ENCODE measurements around the gene KRT72.

The KRT72 gene

GRCh38 chr12:52600941-52601481 lies at the start of gene KRT72:
Gene KRT72, minus strand, starts transcription at chr12:52601463. Its CDS starts 11 bp downstream, at chr12:52601452.
- no peak for TF ChIP-seq ZFX (IDR thresholded peaks at IDR 0.05)
- no peak for TF ChIP-seq CTCF (conservative IDR thresholded peaks at IDR 0.05)
- H3K27ac ChIP-seq: no peak within 1 kb of the TSS

DNA sequence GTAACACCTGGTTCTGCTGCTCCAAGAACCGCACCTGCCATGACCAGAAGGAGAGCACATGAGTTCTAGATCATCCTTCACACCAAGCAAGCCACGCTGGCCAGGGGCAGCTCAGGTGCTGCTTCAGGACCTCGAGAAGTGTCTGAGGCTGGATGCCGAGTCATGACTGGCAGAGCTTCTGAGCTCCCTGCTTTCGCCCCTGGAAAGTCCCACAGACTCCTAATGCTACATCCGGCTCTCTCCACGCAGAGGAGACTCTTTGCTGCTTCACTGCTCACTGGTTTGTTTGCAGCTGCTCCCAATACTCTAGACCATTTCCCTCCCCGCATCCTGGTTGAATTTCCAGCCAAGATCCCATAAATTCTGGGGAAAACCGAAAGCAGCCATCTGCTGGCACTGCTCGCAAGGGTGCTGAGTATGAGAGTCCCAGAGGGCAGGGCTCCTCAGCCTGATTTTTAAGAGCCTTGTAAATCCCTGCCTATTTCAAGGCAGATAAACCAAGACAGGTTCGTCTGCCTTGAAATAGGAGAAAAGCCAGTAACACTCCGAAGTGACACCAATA lies 49.3 kb upstream of the KRT72 start:
- peak overlapping the region; percentile 77 for H3K27ac ChIP-seq
- TF ChIP-seq ZFX (IDR thresholded peaks at IDR 0.05) (no peak), CTCF (conservative IDR thresholded peaks at IDR 0.05) (no peak)

DNA sequence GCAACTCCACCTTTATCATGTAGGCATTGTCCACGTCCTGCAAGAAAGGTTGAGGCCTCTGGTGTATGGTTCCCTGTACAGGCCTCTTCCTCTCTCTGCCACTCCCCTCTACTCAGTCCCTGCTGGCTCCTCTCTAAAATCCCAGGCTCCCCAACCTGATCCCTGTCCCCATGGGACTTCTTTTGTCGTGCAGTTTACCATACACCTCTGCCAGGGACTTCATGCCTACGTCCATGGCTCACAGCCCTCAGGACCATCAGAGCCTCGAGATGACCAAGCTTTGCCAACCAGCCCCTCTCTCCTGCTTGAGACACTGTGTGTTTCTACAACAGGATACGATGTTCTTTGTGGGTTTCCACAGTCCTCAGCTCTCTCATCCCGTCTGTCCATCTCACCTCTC lies 47.8 kb upstream of the KRT72 start:
- TF ChIP-seq CTCF (conservative IDR thresholded peaks at IDR 0.05) (no peak), ZFX (IDR thresholded peaks at IDR 0.05) (no peak)
- H3K27ac ChIP-seq: no peak overlapping the region

GRCh38 chr12:52648012-52648550 lies 46.8 kb upstream of the KRT72 start:
- no peak overlapping the region for H3K27ac ChIP-seq
- TF ChIP-seq ZFX (IDR thresholded peaks at IDR 0.05): no peak
- no peak for TF ChIP-seq CTCF (conservative IDR thresholded peaks at IDR 0.05)

DNA sequence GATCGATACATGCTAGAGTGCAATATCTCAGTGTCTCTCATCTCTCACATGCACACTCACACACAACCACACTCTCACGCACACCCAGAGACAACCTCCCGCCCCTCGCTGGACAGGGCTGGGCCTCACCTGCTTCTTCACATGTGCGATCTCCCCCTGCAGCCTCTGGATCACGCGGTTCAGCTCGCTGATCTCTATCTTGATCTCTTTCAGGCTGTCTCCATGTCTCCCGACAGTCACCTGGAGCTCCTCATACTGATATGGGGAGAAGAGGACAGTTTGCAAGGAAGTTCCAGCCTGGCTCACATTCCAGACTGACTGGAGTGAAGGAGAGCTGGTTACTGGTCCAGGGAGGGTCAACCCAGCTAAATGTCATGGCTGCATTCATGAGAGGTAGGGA lies 46.3 kb upstream of the KRT72 start:
- TF ChIP-seq CTCF (conservative IDR thresholded peaks at IDR 0.05) (no peak), ZFX (IDR thresholded peaks at IDR 0.05) (no peak)
- no peak overlapping the region for H3K27ac ChIP-seq

DNA sequence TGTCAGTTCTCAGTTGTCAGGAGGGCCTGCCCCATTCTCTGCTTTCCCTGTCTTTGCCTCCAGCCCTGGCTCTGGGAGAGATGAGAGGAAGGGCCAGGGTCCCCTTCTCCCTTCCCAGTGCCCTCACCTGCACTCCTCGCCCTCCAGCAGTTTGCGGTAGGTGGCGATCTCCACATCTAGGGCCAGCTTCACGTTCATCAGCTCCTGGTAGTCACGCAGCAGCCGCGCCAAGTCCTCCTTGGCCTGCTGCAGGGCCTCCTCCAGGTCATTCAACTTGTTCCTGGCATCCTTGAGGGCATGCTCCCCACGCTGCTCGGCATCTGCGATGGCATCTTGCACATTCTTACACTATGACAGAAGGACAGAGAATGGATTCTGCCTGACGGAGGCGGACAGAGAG lies 45.4 kb upstream of the KRT72 start:
- TF ChIP-seq ZFX (IDR thresholded peaks at IDR 0.05): no peak
- no peak for TF ChIP-seq CTCF (conservative IDR thresholded peaks at IDR 0.05)
- no peak overlapping the region for H3K27ac ChIP-seq

DNA sequence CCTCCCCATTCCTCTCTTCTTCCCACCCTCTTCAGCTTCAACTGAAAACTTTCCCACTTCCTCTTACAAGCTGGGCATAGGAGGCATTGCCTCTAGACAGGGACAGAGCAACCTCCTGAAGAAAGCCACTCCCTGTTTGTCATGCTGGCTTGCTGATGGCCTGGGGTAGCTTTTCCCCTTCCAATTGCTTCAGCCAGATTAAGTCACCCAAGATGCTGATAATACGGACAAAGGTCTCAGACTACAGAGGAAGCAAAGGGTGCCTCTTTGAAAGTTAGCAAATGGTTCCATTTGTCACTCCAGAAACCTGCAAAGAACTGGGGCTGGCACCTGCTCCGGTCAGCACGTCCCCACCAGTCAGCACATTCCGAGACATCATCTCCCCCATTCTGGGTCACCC lies 44.7 kb upstream of the KRT72 start:
- H3K27ac ChIP-seq: no peak overlapping the region
- no peak for TF ChIP-seq ZFX (IDR thresholded peaks at IDR 0.05)
- no peak for TF ChIP-seq CTCF (conservative IDR thresholded peaks at IDR 0.05)
